ENCODE measurements around the gene PCMT1.
A peak's percentile ranks its signal among the peaks of the same experiment; 100 is the strongest.

- peak; percentile 55 for TF ChIP-seq CTCF (conservative IDR thresholded peaks at IDR 0.05; ENCODE audit: low read length)
- TF ChIP-seq EZH2phosphoT487 (IDR thresholded peaks at IDR 0.05; ENCODE audit: borderline replicate concordance, low read depth, low read length): no peak
These were observed 71.0 kb downstream of the PCMT1 start for GRCh38 chr6:149820506-149820905.

Measured in OCI-LY7 (cell line).